Measurements from ENCODE around the gene MYO16.

Gene MYO16

DNA sequence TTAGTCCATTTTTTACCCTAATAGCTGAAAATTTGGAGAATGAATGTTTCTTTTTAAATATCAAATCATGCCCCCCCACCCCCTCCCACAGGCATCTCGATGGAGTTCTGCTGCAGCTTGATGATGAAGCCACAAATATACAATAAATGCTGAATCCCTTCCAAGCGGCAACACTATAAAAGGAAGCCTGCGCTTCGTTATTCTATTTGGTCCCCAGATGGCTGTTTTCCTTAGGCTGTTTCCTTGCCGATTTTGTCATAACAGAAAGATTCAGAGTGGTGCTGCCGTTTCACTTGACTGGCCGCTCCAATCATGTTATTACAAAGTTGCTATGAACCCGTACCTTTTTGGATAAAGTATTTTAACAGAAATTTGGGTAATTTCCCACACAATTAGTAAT is 79.5 kb downstream of the MYO16 start:
- Histone ChIP-seq H3K4me3 (ENCODE audit: low read depth, low read length) (no peak overlapping the region), H3K9me3 (ENCODE audit: control insufficient read depth, insufficient read depth, low read depth, low read length) (no peaks in the 10 kb centered on the region), H3K36me3 (ENCODE audit: control insufficient read depth in 2 of 2, insufficient read depth in 1 of 2, low read length in 2 of 2) (no peaks in the 10 kb centered on the region), H3K27ac (ENCODE audit: extremely low read depth, low read depth, low read length) (no peak overlapping the region), H3K4me1 (ENCODE audit: control insufficient read depth, insufficient read depth, low read length) (no peaks in the 10 kb centered on the region)
- TF ChIP-seq ZNF529 (tag by site-specific recombination; IDR thresholded peaks at IDR 0.05; ENCODE audit: insufficient replicate concordance) (no peak), ZNF548 (tag by site-specific recombination; IDR thresholded peaks at IDR 0.05) (no peak), ZBTB11 (tag by site-specific recombination; conservative IDR thresholded peaks at IDR 0.05; ENCODE audit: low read depth) (no peak), ZNF394 (tag by site-specific recombination; IDR thresholded peaks at IDR 0.05; ENCODE audit: borderline replicate concordance) (no peak), OSR2 (tag by site-specific recombination; IDR thresholded peaks at IDR 0.05) (no peak), ZFP3 (tag by site-specific recombination; IDR thresholded peaks at IDR 0.05; ENCODE audit: low read depth) (no peak), ZBTB26 (tag by site-specific recombination; optimal IDR thresholded peaks at IDR 0.05) (no peak), OVOL3 (tag by site-specific recombination; IDR thresholded peaks at IDR 0.05) (no peak), ATF2 (tag by site-specific recombination; IDR thresholded peaks at IDR 0.05; ENCODE audit: low read depth) (no peak), ZBTB7A (tag by site-specific recombination; IDR thresholded peaks at IDR 0.05; ENCODE audit: low read depth) (no peak), YY2 (tag by site-specific recombination; IDR thresholded peaks at IDR 0.05) (no peak), ZFP69B (tag by site-specific recombination; IDR thresholded peaks at IDR 0.05) (no peak), ZNF248 (tag by site-specific recombination; IDR thresholded peaks at IDR 0.05) (no peak)
- TF ChIP-seq, protein P1, sequence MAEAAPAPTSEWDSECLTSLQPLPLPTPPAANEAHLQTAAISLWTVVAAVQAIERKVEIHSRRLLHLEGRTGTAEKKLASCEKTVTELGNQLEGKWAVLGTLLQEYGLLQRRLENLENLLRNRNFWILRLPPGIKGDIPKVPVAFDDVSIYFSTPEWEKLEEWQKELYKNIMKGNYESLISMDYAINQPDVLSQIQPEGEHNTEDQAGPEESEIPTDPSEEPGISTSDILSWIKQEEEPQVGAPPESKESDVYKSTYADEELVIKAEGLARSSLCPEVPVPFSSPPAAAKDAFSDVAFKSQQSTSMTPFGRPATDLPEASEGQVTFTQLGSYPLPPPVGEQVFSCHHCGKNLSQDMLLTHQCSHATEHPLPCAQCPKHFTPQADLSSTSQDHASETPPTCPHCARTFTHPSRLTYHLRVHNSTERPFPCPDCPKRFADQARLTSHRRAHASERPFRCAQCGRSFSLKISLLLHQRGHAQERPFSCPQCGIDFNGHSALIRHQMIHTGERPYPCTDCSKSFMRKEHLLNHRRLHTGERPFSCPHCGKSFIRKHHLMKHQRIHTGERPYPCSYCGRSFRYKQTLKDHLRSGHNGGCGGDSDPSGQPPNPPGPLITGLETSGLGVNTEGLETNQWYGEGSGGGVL (tag by site-specific recombination; IDR thresholded peaks at IDR 0.05), result no peak
- TF ChIP-seq, protein P2, sequence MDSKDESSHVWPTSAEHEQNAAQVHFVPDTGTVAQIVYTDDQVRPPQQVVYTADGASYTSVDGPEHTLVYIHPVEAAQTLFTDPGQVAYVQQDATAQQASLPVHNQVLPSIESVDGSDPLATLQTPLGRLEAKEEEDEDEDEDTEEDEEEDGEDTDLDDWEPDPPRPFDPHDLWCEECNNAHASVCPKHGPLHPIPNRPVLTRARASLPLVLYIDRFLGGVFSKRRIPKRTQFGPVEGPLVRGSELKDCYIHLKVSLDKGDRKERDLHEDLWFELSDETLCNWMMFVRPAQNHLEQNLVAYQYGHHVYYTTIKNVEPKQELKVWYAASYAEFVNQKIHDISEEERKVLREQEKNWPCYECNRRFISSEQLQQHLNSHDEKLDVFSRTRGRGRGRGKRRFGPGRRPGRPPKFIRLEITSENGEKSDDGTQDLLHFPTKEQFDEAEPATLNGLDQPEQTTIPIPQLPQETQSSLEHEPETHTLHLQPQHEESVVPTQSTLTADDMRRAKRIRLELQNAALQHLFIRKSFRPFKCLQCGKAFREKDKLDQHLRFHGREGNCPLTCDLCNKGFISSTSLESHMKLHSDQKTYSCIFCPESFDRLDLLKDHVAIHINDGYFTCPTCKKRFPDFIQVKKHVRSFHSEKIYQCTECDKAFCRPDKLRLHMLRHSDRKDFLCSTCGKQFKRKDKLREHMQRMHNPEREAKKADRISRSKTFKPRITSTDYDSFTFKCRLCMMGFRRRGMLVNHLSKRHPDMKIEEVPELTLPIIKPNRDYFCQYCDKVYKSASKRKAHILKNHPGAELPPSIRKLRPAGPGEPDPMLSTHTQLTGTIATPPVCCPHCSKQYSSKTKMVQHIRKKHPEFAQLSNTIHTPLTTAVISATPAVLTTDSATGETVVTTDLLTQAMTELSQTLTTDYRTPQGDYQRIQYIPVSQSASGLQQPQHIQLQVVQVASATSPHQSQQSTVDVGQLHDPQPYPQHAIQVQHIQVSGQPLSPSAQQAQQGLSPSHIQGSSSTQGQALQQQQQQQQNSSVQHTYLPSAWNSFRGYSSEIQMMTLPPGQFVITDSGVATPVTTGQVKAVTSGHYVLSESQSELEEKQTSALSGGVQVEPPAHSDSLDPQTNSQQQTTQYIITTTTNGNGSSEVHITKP (tag by site-specific recombination; IDR thresholded peaks at IDR 0.05), result no peak
- ChIA-PET POLR2A (no interaction called here), CTCF (no interaction called here)

Measured in HEK293 (cell line).